ENCODE data around the gene ZIC4. TPM values are rescaled to one million over a fixed set of nuclear protein-coding genes. Genes with fewer than 3 reads are reported as not detected.

Gene ZIC4
- total and polyA plus RNA-seq, 4 donors, result 0.06 TPM; not detected in 3

DNA sequence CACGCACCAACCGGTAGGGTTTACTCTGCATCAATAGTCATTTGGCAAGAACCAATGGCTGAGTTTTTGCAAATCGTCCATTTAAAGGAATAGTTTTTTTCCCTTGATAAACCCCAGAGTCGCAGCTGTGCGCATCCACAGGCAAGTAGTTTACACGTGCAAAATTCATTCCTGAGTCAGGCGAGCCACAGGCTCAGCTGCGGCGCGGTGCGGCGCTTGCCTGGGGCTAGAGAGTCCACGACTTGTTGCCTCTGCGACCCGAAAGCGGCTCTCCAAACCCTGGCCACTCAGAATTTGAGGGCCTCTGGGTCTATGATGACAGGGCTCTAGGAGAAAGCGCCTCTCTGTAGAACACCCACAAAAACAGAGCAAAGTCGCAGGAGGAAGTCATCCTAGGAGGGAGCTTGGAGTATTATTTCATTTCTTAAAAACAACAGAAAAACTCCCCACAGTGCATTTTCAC is 36.7 kb downstream of the ZIC4 start:
- 7% methylated on average over 18 of the region's 18 CpGs for WGBS

DNA sequence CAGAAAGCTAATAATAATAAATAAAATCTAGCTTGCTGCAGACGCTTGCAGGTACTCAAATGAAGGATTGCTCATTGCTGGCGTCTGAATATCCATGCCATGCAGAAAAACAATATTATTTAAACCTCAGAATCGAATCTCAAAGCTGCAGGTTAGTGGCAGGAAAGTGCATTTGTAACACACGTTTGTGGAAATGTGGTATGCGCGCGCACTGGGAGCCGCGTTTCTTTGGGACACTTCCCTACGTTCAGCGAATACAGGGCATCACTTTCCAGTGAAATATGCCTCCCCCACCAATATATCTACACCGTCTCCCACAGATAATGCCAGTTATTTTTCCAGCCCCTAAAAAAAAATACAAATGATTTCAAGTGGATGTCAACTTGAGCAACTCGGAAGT is 37.1 kb downstream of the ZIC4 start:
- no peak overlapping the region for H3K4me3 ChIP-seq (ENCODE audit: low read depth in 1 of 3, low read length in 3 of 3)
- no peak for TF ChIP-seq FOXA2 (IDR thresholded peaks at IDR 0.05)
- no peak for TF ChIP-seq TAF1 (conservative IDR thresholded peaks at IDR 0.05)
- no peak for TF ChIP-seq HNF4A (conservative IDR thresholded peaks at IDR 0.05)
- no peak for TF ChIP-seq GABPA (IDR thresholded peaks at IDR 0.05 in 1 of 2, conservative IDR thresholded peaks at IDR 0.05 in 1 of 2)
- no peak for TF ChIP-seq RXRA (IDR thresholded peaks at IDR 0.05)
- TF ChIP-seq, protein P1, sequence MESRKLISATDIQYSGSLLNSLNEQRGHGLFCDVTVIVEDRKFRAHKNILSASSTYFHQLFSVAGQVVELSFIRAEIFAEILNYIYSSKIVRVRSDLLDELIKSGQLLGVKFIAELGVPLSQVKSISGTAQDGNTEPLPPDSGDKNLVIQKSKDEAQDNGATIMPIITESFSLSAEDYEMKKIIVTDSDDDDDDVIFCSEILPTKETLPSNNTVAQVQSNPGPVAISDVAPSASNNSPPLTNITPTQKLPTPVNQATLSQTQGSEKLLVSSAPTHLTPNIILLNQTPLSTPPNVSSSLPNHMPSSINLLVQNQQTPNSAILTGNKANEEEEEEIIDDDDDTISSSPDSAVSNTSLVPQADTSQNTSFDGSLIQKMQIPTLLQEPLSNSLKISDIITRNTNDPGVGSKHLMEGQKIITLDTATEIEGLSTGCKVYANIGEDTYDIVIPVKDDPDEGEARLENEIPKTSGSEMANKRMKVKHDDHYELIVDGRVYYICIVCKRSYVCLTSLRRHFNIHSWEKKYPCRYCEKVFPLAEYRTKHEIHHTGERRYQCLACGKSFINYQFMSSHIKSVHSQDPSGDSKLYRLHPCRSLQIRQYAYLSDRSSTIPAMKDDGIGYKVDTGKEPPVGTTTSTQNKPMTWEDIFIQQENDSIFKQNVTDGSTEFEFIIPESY (IDR thresholded peaks at IDR 0.05), result no peak
- TF ChIP-seq, protein P2, sequence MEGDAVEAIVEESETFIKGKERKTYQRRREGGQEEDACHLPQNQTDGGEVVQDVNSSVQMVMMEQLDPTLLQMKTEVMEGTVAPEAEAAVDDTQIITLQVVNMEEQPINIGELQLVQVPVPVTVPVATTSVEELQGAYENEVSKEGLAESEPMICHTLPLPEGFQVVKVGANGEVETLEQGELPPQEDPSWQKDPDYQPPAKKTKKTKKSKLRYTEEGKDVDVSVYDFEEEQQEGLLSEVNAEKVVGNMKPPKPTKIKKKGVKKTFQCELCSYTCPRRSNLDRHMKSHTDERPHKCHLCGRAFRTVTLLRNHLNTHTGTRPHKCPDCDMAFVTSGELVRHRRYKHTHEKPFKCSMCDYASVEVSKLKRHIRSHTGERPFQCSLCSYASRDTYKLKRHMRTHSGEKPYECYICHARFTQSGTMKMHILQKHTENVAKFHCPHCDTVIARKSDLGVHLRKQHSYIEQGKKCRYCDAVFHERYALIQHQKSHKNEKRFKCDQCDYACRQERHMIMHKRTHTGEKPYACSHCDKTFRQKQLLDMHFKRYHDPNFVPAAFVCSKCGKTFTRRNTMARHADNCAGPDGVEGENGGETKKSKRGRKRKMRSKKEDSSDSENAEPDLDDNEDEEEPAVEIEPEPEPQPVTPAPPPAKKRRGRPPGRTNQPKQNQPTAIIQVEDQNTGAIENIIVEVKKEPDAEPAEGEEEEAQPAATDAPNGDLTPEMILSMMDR (IDR thresholded peaks at IDR 0.05; ENCODE audit: low read depth, low read length, missing input control), result no peak
- no peak for TF ChIP-seq NR2F2 (IDR thresholded peaks at IDR 0.05)
- TF ChIP-seq HNF4G (IDR thresholded peaks at IDR 0.05), result no peak
- TF ChIP-seq EGR1 (IDR thresholded peaks at IDR 0.05; ENCODE audit: low read depth in 2 of 2), result no peak
- TF ChIP-seq RAD21 (IDR thresholded peaks at IDR 0.05), result no peak
- no peak for TF ChIP-seq JUND (IDR thresholded peaks at IDR 0.05)
- TF ChIP-seq, protein P3, sequence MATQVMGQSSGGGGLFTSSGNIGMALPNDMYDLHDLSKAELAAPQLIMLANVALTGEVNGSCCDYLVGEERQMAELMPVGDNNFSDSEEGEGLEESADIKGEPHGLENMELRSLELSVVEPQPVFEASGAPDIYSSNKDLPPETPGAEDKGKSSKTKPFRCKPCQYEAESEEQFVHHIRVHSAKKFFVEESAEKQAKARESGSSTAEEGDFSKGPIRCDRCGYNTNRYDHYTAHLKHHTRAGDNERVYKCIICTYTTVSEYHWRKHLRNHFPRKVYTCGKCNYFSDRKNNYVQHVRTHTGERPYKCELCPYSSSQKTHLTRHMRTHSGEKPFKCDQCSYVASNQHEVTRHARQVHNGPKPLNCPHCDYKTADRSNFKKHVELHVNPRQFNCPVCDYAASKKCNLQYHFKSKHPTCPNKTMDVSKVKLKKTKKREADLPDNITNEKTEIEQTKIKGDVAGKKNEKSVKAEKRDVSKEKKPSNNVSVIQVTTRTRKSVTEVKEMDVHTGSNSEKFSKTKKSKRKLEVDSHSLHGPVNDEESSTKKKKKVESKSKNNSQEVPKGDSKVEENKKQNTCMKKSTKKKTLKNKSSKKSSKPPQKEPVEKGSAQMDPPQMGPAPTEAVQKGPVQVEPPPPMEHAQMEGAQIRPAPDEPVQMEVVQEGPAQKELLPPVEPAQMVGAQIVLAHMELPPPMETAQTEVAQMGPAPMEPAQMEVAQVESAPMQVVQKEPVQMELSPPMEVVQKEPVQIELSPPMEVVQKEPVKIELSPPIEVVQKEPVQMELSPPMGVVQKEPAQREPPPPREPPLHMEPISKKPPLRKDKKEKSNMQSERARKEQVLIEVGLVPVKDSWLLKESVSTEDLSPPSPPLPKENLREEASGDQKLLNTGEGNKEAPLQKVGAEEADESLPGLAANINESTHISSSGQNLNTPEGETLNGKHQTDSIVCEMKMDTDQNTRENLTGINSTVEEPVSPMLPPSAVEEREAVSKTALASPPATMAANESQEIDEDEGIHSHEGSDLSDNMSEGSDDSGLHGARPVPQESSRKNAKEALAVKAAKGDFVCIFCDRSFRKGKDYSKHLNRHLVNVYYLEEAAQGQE (IDR thresholded peaks at IDR 0.05), result no peak
- TF ChIP-seq FOXA1 (IDR thresholded peaks at IDR 0.05), result no peak
- no peaks in the 10 kb centered on the region for H3K4me1 ChIP-seq (ENCODE audit: control insufficient read depth in 4 of 4, insufficient read depth in 4 of 4, low read length in 3 of 4)
- H3K27ac ChIP-seq (ENCODE audit: low read depth in 1 of 2, low read length in 2 of 2), result no peak overlapping the region
- no peaks in the 10 kb centered on the region for H3K36me3 ChIP-seq (ENCODE audit: control insufficient read depth in 4 of 4, insufficient read depth in 3 of 4, low read depth in 1 of 4, low read length in 3 of 4)
- peaks cover 0 to 4% (median 0%) of the 10 kb centered on the region in 4 donors for H3K9me3 ChIP-seq (ENCODE audit: control insufficient read depth in 4 of 4, low read length in 3 of 4)
- 8% methylated on average over 13 of the region's 13 CpGs for WGBS
- H3K27me3 ChIP-seq (ENCODE audit: control insufficient read depth in 4 of 4, insufficient read depth in 4 of 4, low read length in 3 of 4), result peaks cover 7 to 40% (median 25%) of the 10 kb centered on the region in 4 donors
- no peak overlapping the region for H3K9ac ChIP-seq (ENCODE audit: low read depth in 1 of 2, low read length in 2 of 2)
- DNase-seq (ENCODE audit: low spot score), result no peak

More for the DNA sequence above, 36.7 kb downstream of the ZIC4 start:
- no peak for DNase-seq (ENCODE audit: low spot score)
- no peaks in the 10 kb centered on the region for H3K4me1 ChIP-seq (ENCODE audit: control insufficient read depth in 4 of 4, insufficient read depth in 4 of 4, low read length in 3 of 4)
- H3K9me3 ChIP-seq (ENCODE audit: control insufficient read depth in 4 of 4, low read length in 3 of 4), result peaks cover 0 to 4% (median 0%) of the 10 kb centered on the region in 4 donors
- H3K27me3 ChIP-seq (ENCODE audit: control insufficient read depth in 4 of 4, insufficient read depth in 4 of 4, low read length in 3 of 4), result peaks cover 7 to 36% (median 27%) of the 10 kb centered on the region in 4 donors
- H3K27ac ChIP-seq (ENCODE audit: low read depth in 1 of 2, low read length in 2 of 2), result no peak overlapping the region
- no peaks in the 10 kb centered on the region for H3K36me3 ChIP-seq (ENCODE audit: control insufficient read depth in 4 of 4, insufficient read depth in 3 of 4, low read depth in 1 of 4, low read length in 3 of 4)
- H3K9ac ChIP-seq (ENCODE audit: low read depth in 1 of 2, low read length in 2 of 2), result no peak overlapping the region
- no peak overlapping the region for H3K4me3 ChIP-seq (ENCODE audit: low read depth in 1 of 3, low read length in 3 of 3)
- TF ChIP-seq FOXA2 (IDR thresholded peaks at IDR 0.05), result no peak
- no peak for TF ChIP-seq TAF1 (conservative IDR thresholded peaks at IDR 0.05)
- TF ChIP-seq HNF4G (IDR thresholded peaks at IDR 0.05), result no peak
- TF ChIP-seq, protein P4, sequence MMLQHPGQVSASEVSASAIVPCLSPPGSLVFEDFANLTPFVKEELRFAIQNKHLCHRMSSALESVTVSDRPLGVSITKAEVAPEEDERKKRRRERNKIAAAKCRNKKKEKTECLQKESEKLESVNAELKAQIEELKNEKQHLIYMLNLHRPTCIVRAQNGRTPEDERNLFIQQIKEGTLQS (IDR thresholded peaks at IDR 0.05), result no peak
- no peak for TF ChIP-seq GABPA (IDR thresholded peaks at IDR 0.05 in 1 of 2, conservative IDR thresholded peaks at IDR 0.05 in 1 of 2)
- TF ChIP-seq EGR1 (IDR thresholded peaks at IDR 0.05; ENCODE audit: low read depth in 2 of 2), result no peak
- no peak for TF ChIP-seq SP1 (IDR thresholded peaks at IDR 0.05)
- no peak for TF ChIP-seq HNF4A (conservative IDR thresholded peaks at IDR 0.05)
- TF ChIP-seq NR2F2 (IDR thresholded peaks at IDR 0.05), result no peak
- TF ChIP-seq JUND (IDR thresholded peaks at IDR 0.05), result no peak
- TF ChIP-seq, protein P5, sequence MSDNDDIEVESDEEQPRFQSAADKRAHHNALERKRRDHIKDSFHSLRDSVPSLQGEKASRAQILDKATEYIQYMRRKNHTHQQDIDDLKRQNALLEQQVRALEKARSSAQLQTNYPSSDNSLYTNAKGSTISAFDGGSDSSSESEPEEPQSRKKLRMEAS (IDR thresholded peaks at IDR 0.05), result no peak
- TF ChIP-seq, protein P1 (IDR thresholded peaks at IDR 0.05), result no peak
- TF ChIP-seq RXRA (IDR thresholded peaks at IDR 0.05), result no peak
- no peak for TF ChIP-seq RAD21 (IDR thresholded peaks at IDR 0.05)
- no peak for TF ChIP-seq FOXA1 (IDR thresholded peaks at IDR 0.05)
